Esophagus (tissue), 2 donors: Measurements from ENCODE around the gene MRPL19. TPM values are rescaled to one million over a fixed set of nuclear protein-coding genes. Genes with fewer than 3 reads are reported as not detected.
"Not testable (repeated sequence)": the region's sequence is repeated elsewhere in the genome, so short reads cannot be mapped to it uniquely, and the experiment has no call there.

Source experiments
- H3K27ac ChIP-seq, 2 donors: one replicate each; pipeline ENCODE4 v1.5.1; 2013; ENCODE audit warnings: low read depth in 2 of 2, mild to moderate bottlenecking in 2 of 2, inconsistent platforms in 1 of 2, low read length in 1 of 2, moderate library complexity in 1 of 2
- H3K27me3 ChIP-seq, 2 donors: one replicate each; pipeline ENCODE4 v1.6.1; 2013; ENCODE audit warnings: low read length in 2 of 2, control low read depth in 1 of 2, mild to moderate bottlenecking in 1 of 2; ENCODE audit not compliant: insufficient read depth in 2 of 2, control insufficient read depth in 1 of 2
- H3K36me3 ChIP-seq, 2 donors: one replicate each; pipeline ENCODE4 v1.6.1; 2013; ENCODE audit warnings: low read length in 1 of 2; ENCODE audit not compliant: control insufficient read depth in 2 of 2, insufficient read depth in 2 of 2
- H3K4me1 ChIP-seq, 2 donors: one replicate each; pipeline ENCODE4 v1.6.1; 2013; ENCODE audit warnings: low read length in 1 of 2; ENCODE audit not compliant: control insufficient read depth in 2 of 2, insufficient read depth in 2 of 2
- H3K4me3 ChIP-seq, 2 donors: one replicate each; pipeline ENCODE4 v1.5.1; 2013; ENCODE audit warnings: low read length in 2 of 2, mild to moderate bottlenecking in 2 of 2, low read depth in 1 of 2, moderate library complexity in 1 of 2
- H3K9me3 ChIP-seq, 2 donors: one replicate each; pipeline ENCODE4 v1.6.1; 2013; ENCODE audit warnings: mild to moderate bottlenecking in 2 of 2, low read depth in 1 of 2, low read length in 1 of 2, moderate library complexity in 1 of 2; ENCODE audit not compliant: control insufficient read depth in 2 of 2, insufficient read depth in 1 of 2
- WGBS, 2 donors: extraction: QIAGEN DNeasy Blood & Tissue Kit; methylation state at CpG; one replicate each; pipeline ENCODE4 v1.1.7; 2013; 5-methylcytosine and 5-hydroxymethylcytosine counted together
- polyA plus RNA-seq, 2 donors: library from polyadenylated mRNA; stranded (reverse); fragments of 200-250 nt; gene quantifications; one replicate each; pipeline ENCODE4 v1.2.3, GENCODE V29; 2013
- donor health status: healthy with polysubstance abuse.
- donor health status: Bipolar disorder and iron deficiency.

Gene MRPL19
- polyA plus RNA-seq, 2 donors: 18.8 to 32.8 TPM

GRCh38 chr2:75680402-75680801, 33.8 kb downstream of the MRPL19 start:
- H3K9me3 ChIP-seq: no peaks in the 10 kb centered on the region
- peaks cover 3 to 4% of the 10 kb centered on the region in 2 donors for H3K36me3 ChIP-seq

GRCh38 chr2:75683430-75683829, 36.8 kb downstream of the MRPL19 start:
- H3K4me1 ChIP-seq, H3K4me3 ChIP-seq, H3K27me3 ChIP-seq, H3K9me3 ChIP-seq, H3K36me3 ChIP-seq, H3K27ac ChIP-seq: not testable (repeated sequence)
- 99 to 100% methylated on average over 5 of the region's 5 CpGs for WGBS, 2 donors

More at GRCh38 chr2:75680402-75680801, 33.8 kb downstream of the MRPL19 start:
- WGBS, 2 donors: 90% methylated on average over 1 of the region's 1 CpG
- H3K27me3 ChIP-seq: no peaks in the 10 kb centered on the region
- no peak overlapping the region for H3K27ac ChIP-seq
- no peak overlapping the region for H3K4me3 ChIP-seq
- no peaks in the 10 kb centered on the region for H3K4me1 ChIP-seq

- Histone ChIP-seq H3K27me3 (no peaks in the 10 kb centered on the region), H3K4me3 (no peak overlapping the region), H3K9me3 (no peaks in the 10 kb centered on the region), H3K4me1 (no peaks in the 10 kb centered on the region), H3K27ac (no peak overlapping the region), H3K36me3 (peaks cover 0 to 4% of the 10 kb centered on the region in 2 donors)
- WGBS, 2 donors: 89 to 93% methylated on average over 1 of the region's 1 CpG
Observed at GRCh38 chr2:75688196-75688595, 41.6 kb downstream of the MRPL19 start.

GRCh38 chr2:75698918-75699317, 52.3 kb downstream of the MRPL19 start:
- Histone ChIP-seq H3K27ac (no peak overlapping the region), H3K4me1 (no peaks in the 10 kb centered on the region), H3K27me3 (no peaks in the 10 kb centered on the region), H3K36me3 (peaks cover 4 to 7% of the 10 kb centered on the region in 2 donors), H3K9me3 (no peaks in the 10 kb centered on the region), H3K4me3 (no peak overlapping the region)
- 92 to 100% methylated on average over 2 of the region's 2 CpGs for WGBS, 2 donors

GRCh38 chr2:75702593-75702992, 56.0 kb downstream of the MRPL19 start:
- peaks cover 4 to 9% of the 10 kb centered on the region in 2 donors for H3K36me3 ChIP-seq
- no peak overlapping the region for H3K4me3 ChIP-seq
- no peaks in the 10 kb centered on the region for H3K9me3 ChIP-seq
- no peaks in the 10 kb centered on the region for H3K4me1 ChIP-seq
- H3K27me3 ChIP-seq: no peaks in the 10 kb centered on the region
- no peak overlapping the region for H3K27ac ChIP-seq
- WGBS, 2 donors: 90 to 94% methylated on average over 4 of the region's 4 CpGs

- Histone ChIP-seq H3K27ac (no peak overlapping the region), H3K36me3 (peaks cover 4 to 9% of the 10 kb centered on the region in 2 donors), H3K4me1 (no peaks in the 10 kb centered on the region), H3K9me3 (no peaks in the 10 kb centered on the region), H3K27me3 (no peaks in the 10 kb centered on the region), H3K4me3 (no peak overlapping the region)
- 87 to 89% methylated on average over 4 of the region's 4 CpGs for WGBS, 2 donors
Observed at GRCh38 chr2:75703589-75704287, 57.2 kb downstream of the MRPL19 start.

GRCh38 chr2:75705921-75706320, 59.3 kb downstream of the MRPL19 start:
- Histone ChIP-seq H3K27me3 (no peaks in the 10 kb centered on the region), H3K4me1 (no peaks in the 10 kb centered on the region), H3K36me3 (peaks cover under 1 to 6% of the 10 kb centered on the region in 2 donors), H3K27ac (no peak overlapping the region), H3K4me3 (no peak overlapping the region), H3K9me3 (no peaks in the 10 kb centered on the region)
- 27 to 34% methylated on average over 1 of the region's 1 CpG for WGBS, 2 donors

- Histone ChIP-seq H3K27ac (no peak overlapping the region), H3K27me3 (no peaks in the 10 kb centered on the region), H3K4me3 (no peak overlapping the region), H3K4me1 (no peaks in the 10 kb centered on the region), H3K36me3 (peaks cover 0 to 6% of the 10 kb centered on the region in 2 donors), H3K9me3 (no peaks in the 10 kb centered on the region)
- 74 to 77% methylated on average over 3 of the region's 3 CpGs for WGBS, 2 donors
Observed at GRCh38 chr2:75707901-75708300, 61.3 kb downstream of the MRPL19 start.

GRCh38 chr2:75709297-75709696, 62.7 kb downstream of the MRPL19 start:
- no peaks in the 10 kb centered on the region for H3K4me1 ChIP-seq
- 38 to 39% methylated on average over 3 of the region's 3 CpGs for WGBS, 2 donors
- no peak overlapping the region for H3K27ac ChIP-seq
- peaks cover 0 to 3% of the 10 kb centered on the region in 2 donors for H3K36me3 ChIP-seq
- no peaks in the 10 kb centered on the region for H3K9me3 ChIP-seq
- H3K27me3 ChIP-seq: no peaks in the 10 kb centered on the region
- H3K4me3 ChIP-seq: no peak overlapping the region

GRCh38 chr2:75710220-75710576, 63.6 kb downstream of the MRPL19 start:
- H3K4me1 ChIP-seq: no peaks in the 10 kb centered on the region
- H3K4me3 ChIP-seq: peak overlapping the region; percentile 71 to 82
- no peaks in the 10 kb centered on the region for H3K27me3 ChIP-seq
- H3K9me3 ChIP-seq: no peaks in the 10 kb centered on the region
- no peaks in the 10 kb centered on the region for H3K36me3 ChIP-seq
- peak overlapping the region; percentile 82 to 89 for H3K27ac ChIP-seq
- WGBS, 2 donors: 0 to 1% methylated on average over 12 of the region's 12 CpGs
